HG03457 (cell line): ENCODE measurements around the gene SHANK2.

Experiments used
- ATAC-seq: cut with Tn5 transposase; IDR thresholded peaks from one replicate; pipeline ENCODE4 v1.9.1; 2021; ENCODE audit warnings: moderate number of reproducible peaks; ENCODE audit not compliant: unreplicated experiment

SHANK2 gene

DNA sequence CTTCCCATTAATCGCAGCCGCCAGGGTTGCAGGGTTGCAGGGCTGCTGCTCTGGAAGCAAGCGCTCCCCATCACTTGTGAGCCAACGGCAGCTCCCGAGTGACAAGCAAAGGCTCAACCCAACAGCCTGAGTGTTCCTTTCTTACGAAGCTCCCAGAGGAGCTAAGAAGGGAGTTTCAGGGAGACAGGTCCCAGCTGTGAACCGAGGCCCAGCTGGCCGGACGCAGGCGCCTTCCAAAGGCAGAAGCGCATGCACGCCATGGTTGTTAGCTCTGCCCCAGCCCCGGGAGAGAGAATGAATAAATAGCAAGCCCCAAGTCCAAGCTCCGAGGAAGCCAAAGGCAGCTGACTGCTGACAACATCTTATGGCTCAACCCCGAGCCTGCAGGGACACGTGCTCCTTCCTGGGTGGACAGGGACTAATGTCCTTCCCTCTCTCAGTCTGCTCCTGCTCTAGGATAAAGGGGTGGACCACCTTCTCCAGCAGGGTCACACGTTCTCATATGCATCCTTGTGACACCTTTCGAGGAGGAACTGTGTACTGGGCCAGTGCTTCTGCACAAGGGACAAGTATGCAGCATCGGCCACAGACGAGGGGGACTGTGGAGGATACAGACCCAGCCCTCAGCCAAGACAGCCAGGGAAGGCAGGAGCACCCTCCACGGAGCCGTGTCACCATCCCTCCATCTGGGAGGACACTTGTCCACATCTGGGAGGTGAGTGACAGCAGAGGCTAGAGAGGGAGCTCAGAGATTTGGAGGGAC, 29.9 kb downstream of the SHANK2 start:
- ATAC-seq: no peak

DNA sequence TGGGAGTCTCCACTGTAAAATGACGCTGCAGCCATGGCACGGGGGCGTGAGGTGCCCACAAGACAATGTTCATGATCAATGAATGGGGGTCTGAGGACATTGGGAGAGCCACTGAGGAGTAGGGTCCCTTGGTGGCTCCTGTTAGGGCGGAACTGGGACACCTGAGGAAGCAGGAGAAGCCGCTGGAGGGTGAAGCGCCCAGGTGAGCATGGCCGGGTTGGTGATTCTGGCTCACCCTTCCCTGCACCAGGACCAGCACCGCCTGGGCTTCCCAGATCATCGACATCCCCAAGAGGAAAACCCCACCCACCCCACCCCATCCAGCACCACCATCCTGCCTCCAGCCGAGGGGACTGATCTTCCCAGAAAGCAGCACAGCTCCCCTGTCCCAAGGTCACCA, 30.6 kb downstream of the SHANK2 start:
- ATAC-seq: no peak

DNA sequence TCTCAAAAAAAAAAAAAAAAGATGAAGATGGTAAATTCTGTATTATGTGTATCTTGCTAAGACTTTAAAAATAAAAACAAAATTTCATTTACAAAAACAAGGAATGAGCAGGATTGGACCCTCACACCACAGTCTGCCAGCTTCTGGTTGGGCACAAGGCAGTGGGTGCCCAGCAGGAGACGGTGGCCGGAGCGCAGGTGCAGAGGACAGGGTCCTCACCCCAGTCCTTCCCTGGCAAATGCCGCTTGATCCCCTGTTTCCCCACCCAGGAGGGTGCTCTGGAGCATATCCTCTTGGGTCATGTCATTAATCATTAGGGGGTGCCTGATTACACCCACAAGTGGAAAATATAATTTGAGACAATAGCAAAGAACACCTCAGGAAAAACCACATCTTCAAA, 31.2 kb downstream of the SHANK2 start:
- no peak for ATAC-seq

DNA sequence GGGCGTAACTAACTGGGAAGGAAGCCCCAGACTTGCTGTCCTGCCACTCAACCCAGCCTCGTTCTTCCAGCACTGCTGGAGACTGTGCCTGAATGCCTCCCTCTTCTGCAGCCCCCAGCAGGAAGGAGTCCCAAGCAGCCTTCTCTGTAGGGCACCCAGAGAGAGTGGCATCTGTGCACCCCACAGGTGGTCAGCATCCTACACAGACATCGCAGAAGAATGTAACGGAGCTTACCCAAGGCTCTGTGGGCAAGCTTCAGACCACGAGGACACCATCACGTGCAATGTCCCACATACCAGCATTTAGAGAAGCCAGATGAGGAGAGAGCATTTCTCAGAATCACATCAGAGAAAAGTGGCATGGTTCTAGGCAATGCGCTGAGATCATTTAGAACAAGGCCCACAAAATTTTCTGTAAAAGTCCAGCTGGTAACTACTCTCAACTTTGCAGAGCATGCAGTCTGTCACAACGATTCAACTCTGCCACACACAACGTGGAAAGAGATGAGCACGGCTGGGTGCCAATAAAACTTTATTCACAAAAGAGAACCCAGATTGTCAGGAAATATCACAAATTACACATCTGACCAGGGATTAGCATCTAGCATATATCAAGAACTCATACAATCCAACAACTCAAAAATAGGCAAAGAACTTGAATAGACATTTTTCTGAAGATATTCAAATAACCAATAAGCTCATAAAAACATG, 33.4 kb downstream of the SHANK2 start:
- no peak for ATAC-seq

DNA sequence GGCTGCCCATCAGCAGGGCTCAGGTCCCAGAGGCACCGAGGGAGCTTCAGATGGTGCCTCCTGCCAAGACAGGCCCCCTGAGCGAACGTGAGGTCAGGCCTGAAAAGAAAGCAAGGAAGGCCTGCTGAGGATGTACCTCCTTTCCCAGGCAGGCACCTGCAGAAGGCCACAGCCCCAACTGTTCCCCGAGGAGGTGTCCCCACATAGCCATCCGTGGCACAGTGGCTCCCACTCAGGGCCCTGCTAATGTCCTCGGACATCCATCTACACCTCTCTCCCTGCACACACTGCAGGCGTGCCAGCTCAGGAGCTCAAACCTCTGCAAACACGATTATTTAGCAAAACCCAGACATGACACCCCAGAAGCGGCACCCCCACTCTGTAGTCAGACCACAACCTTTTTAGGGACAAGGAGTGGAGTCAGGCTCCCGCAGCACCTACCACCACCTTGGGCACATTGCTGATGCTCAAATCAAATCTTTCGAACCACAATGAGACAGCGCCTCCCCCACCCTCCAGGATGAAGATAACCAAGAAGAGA, 36.9 kb downstream of the SHANK2 start:
- no peak for ATAC-seq

DNA sequence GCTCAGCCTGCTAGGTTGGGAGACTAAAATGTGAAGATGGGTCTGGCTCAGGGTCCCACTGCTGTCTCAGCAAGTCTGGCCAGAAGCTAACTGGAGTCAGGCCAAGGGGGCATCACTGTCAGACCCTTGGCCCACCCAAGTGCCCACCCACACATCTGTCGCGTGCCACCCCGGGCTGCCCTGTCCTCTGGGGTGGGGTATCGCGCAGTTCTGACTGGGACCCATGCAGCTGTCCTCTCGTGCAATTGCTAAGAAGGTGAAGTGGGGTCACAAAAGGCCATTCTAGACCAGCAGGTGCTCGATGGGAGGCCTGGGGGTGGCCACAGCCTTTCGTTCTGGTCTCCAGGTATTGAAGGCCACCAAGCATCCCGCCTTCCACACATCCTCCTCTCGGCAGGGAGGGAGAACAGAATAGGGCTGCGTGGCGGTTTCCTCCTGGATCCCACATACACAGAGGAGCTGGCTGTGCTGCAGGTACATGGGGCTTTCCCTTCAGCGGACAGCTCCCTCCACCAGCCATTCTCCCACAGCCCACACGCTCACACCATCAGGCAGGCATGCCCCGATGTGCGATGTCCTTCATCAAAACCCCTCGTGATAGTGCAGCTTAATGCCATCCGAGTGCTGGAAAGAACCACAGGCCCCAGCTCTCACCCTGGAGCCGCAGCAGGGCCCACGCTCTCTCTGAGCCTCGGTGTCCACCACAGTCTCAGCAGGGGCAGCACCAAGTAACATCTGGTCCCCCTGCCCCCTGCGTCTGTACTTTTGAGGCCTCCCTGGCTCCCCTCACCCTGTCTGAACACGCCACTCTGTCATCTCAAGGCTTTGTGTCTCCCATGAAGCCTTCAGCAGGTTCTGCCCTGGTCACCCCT, 37.6 kb downstream of the SHANK2 start:
- ATAC-seq: no peak

DNA sequence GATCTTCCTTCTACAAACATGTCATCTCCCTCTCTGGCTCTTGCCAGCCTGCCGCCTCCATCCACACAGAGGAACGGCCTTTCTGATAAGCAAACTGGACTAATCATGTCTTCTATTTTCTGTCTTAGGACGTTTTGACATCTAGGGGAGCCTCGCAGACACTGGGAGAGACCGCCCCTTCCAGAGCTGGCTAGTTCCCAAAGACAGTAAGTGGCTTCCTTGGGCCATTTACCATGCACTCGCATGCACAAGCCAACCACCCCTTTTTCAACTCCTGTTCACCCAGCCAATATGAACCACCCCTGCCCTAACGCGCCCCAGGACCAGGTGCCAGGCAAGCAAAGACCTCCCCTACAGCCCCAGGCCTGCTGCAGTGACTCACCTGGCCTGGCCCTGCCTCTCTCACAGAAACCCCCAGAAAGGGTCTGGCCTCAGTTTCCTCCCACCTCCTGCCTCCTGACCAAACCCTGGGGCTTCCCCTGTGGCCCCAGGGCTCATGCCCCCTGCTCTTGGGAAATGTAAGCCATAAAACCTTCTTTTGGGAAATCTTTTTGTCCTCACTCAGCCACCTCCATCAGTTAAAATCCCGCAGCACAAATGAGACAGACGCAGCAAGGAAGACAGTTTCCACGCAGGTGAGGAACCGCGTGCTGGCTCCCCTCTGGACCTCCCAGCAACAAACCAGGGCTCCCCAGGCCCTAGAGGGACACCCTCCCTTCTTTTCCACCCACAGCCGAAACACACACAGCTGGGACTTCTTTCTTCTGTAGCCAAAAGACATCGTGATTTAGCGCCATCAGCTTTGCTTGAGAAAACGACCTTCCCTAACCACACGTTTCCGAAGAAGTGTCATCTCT, 38.5 kb downstream of the SHANK2 start:
- no peak for ATAC-seq

DNA sequence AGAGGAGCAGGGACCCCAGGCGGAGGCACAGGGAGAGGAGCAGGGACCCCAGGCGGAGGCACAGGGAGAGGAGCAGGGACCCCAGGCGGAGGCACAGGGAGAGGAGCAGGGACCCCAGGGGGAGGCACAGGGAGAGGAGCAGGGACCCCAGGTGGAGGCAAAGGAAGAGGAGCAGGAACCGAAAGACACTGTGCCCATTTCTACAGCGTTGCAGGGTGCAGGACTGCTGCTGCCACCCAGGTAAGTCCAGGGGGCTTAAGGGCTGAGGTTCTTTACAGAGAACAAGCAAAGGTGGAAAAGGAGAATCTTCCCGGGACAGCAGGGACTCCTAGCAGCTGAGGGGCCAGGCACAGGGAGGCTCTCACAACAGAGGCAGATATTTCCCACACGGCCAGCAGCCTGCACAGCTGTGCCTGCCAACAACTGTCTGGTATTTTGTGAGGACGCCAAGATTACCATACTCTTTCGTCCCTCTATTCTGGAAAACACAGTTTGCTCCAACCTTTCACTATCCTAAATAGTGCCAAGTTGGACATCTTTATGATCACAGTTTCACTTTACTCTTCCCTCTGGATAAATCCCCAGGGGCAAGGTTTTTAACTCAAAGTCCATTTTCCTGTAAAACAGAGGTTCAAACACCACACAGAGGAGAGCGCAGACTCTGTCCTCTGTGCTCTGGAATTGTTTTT, 39.4 kb downstream of the SHANK2 start:
- no peak for ATAC-seq

DNA sequence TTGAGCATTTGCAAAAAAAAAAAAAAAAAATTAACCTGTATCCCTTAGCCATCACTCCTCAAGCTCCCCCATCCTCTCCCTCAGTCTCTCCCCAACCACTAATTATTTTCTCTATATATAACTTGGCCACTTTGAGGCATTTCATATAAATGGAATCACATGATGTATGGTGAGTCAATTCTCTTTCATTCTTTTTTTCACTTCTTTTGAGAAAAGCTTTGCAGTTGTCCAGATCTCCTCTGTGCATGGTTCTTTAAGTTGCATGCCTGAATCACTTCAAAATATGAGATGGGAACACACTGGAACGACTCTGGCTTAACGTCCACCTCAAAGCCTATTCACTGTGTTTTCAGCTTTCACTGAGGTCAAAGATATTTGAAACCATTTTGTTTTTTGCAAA, 40.7 kb downstream of the SHANK2 start:
- ATAC-seq: no peak

DNA sequence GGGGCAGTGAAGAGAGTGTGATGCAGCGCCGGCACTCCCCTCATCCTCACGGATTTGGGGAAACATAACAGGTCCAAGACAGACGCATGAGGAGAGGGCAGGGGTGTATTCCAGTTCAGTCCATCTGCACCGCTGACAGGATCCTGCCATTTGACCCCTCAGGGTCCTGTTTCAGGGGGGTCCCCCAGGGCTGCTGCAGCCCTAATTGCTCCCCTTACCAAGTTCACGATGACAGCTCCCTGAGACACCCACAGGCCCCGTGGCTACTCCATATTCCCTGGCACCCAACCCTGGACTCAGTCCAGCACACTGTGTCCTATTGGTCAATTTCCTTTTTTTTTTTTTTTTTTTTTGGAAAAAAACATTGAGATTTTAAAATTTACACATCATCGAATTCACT, 41.5 kb downstream of the SHANK2 start:
- no peak for ATAC-seq

DNA sequence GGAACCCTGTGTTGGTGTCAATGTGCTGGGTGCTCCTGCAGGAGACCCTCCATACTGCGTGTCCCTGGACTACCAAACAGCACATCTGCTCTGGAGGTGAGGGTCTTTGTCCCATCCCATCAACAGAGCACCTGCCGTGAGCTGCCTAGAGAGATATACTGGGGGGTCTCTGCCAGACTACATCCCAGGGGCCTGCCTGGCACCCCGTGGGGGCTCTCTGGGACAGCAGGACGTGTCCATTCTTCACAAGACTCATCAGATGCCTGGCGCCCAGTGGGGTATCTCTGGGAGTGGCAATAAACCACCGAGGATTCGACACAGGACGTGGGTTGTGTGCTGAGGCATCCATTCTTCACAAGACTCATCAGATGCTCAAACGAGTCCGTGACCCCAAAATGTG, 42.7 kb downstream of the SHANK2 start:
- no peak for ATAC-seq

DNA sequence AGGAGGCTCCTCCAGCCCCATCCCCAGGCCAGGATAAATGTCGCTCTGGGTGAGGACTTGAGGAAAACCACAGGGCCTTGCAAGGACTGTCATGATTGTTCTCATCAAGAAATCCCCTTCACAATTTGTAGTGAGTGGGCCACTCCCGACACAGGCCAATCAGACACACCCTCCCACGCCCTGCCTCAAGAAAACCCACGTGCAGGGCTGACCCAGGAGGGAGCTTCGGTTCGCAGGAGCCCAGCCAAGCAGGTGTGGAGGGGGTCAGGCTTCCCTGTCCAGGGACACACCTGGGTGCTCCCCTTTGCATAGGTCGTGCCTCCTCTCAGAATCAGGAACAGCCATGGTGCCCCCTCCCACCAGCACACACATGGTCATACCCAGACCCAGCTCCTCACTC, 43.2 kb downstream of the SHANK2 start:
- ATAC-seq: no peak

DNA sequence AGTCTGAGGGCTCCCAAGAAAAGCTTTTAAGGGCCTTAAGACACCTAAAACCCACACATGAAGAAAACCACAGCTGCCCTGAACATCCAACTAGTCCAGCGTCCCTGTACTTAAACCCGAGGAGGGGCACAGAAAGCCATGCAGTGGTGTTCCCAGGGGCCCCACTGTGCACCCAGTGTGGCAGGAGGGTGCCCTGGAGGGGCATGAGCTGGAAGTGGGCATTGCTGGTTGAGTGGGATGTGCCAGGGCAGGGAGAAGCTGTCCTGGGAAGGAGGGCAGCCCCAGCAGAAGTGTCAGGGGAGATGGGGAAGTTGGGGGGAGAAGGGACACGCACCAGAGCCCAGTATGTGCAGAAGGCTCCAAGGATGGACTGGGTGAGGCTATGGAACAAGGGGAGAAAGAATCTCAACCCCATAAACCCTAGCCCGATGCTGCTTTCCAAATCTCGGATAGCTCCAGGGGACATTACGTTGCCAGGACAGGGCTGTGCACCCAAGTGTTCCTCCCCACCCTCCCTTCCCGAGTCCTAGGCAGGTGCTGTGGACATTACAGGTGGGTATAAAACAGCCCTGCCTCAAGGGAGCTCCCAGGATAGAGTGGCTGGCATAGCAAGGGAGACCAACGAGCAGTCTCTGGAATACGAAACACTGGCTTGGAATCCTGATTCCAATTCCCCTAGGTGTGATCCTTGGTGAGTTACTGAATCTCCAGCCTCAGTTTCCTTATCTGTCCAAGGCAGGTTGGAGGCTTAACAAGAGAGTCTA, 44.2 kb downstream of the SHANK2 start:
- ATAC-seq: no peak

DNA sequence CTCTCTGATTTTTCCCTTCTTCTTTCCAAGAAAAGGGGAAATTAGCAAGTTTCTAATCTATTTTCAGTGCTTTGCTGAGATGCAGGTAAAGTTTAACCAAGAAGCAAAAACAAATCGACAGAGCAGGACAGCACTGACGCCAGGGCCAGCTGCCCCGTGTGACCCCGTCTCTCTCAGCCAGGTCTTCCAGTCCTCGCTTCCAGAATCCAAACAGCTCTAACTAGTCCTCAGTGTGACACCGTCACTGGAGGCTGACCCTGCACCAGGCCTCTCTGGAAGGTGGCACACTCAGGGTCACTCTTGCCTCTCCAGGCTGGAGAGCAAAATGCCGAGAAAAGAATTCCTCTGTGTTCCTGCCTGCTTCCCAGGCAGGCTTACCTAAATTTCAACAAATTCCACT, 44.8 kb downstream of the SHANK2 start:
- ATAC-seq: no peak

DNA sequence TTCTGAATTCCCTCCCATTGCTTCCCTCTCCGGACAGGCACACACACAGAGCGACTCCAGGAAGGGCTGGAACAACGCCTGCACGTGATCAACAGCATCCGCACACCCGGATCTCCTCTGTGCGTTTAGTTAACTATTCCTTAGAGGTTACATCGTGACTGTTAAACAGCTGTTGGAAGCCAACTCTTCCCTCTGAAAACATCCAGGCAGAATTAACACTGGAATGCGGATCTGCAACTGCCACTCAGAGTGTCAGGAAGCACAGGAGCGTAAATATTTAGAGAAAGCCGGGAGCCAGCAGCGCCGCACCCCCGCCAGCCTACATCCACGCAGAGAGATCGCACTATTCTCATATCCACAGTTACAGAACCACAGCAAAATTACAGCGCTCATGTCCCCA, 46.2 kb downstream of the SHANK2 start:
- no peak for ATAC-seq

DNA sequence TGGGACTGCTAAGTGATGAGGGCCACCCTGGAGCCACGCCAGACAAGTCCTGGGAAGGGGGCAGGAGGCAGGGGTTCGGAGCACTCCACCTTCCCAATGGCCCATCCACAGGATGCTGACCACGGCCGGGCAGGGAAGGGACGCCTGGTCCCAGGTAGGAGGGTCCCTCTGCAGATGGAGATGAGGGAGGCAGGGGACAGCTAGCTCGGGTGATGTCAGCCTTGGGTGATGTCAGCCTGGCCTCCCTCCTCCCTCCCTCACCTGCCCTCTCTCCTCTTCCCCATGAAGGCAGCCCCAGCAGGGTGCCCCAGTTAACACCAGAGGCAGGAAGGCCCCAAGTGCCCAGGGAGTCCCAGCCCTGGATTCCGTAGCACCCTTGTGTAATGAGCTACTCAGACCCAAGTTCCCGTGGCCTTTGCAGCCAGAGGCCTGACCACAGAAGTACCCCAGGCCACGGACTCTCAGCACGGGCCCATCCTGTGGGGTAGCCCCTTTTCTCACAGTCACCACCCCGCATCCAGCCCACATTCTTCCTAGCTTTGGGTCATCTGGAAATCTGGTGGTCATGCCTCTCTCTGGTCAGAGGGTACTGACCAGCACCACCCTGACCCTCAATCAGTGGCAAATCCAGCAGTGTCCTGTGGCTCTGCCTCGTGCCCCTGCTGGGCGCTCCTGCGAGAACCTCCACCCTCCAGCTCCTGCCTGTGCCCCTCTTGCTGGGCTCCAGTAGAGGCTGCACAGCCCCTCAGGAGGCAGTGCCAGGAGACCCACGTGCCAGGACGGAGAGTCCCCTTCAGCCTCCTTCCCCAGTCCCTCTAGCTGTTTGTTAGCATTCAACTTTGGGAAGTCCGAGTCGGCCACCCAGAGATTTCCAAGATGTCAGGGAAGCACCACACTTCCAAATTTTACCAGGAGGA, 47.4 kb downstream of the SHANK2 start:
- no peak for ATAC-seq

DNA sequence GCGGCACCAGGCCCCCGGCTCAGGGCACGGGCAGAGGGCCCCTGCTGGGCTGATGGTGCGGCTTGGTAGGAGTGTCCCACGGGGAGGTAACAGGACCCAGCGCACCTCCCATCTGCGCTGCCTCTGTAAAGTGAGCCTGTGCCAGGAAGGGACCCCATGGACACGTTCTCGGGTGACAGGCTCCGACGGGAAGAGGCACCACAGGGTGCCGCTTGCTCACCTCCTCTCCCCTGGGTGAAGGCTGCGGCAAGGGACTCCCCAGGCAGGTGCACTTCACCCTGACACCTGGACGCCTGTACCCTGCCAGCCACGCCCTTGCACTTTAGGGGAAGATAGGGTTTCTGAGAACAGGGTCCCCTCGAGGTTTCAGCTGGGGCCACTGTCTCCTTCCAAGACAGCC, 48.1 kb downstream of the SHANK2 start:
- ATAC-seq: no peak

DNA sequence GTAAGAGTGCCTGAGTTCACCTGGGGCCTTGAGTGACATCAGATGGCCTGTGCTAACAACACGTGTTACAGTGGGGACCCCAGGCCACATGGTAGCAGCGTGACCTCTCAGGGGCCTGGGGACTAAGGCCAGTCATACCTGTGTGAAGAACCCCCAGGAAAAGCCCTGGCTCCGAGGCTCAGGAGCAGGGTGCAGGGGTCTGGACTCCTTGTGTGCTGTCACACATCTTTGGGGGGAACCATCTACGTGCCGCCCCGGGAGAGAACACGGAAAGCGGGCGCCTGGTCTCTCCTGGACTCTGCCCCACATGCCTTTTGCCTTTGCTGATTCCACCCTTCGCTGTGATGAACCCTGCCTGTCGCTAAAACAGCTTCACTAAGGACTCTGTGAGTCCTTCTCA, 48.7 kb downstream of the SHANK2 start:
- ATAC-seq: no peak
